Activated CD4-positive, alpha-beta T cell treated with anti-CD3 and anti-CD28 coated beads for 4 hours (primary cell): ENCODE measurements around the gene ARHGAP15.

Experiments
- DNase-seq, 2 donors: peaks; one replicate each; pipeline ENCODE4 v3.0.0-alpha.2; 2020

The ARHGAP15 gene

GRCh38 chr2:143802871-143803650 lies 673.8 kb downstream of the ARHGAP15 start:
- DNase-seq, result no peak

- no peak for DNase-seq
These were observed 674.7 kb downstream of the ARHGAP15 start for GRCh38 chr2:143803936-143804335.

DNA sequence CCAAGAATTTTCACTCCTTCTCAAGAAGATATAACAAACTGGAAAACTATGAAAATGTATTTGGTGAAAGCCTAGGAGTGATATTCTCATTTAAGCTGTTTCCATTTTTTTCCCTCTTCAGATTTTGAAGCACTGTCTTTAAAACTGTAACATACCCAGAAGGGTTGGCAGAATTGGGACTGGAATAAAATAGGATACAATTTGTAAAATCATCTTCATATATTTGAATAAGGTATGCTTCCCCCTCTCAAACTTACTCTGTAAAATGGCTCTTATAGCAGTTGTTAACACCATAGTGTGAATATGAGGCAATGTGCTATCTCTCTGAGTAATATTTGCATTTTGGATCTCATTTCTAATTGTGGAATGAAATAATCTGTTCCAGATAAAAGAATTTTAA lies 676.4 kb downstream of the ARHGAP15 start:
- DNase-seq, result no peak

DNA sequence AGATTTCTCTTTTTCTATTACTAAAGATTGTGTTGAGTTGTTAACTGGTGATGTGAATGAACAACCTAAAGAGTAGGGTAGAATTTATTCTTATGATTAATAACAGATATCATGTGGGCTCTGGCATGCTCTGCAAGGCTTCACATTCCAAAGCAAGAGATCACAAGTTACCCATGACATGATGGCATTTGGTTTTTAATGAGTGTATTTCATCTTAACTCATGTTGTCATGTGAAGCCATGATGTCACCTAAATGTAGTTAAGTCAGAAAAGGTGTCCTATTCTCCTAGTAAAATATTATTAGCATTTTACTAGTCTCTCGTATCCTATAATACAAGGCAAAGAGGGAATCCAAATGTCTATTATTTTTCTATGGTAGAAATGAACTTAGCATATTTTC lies 678.0 kb downstream of the ARHGAP15 start:
- no peak for DNase-seq

GRCh38 chr2:143807671-143808070 lies 678.5 kb downstream of the ARHGAP15 start:
- no peak for DNase-seq

GRCh38 chr2:143808166-143808565 lies 678.9 kb downstream of the ARHGAP15 start:
- DNase-seq, result no peak

- DNase-seq, result no peak
These were observed 685.9 kb downstream of the ARHGAP15 start for GRCh38 chr2:143815082-143815481.

- no peak for DNase-seq
These were observed 687.7 kb downstream of the ARHGAP15 start for GRCh38 chr2:143816916-143817315.
